ENCODE data around the gene LENG1.

The LENG1 gene

DNA sequence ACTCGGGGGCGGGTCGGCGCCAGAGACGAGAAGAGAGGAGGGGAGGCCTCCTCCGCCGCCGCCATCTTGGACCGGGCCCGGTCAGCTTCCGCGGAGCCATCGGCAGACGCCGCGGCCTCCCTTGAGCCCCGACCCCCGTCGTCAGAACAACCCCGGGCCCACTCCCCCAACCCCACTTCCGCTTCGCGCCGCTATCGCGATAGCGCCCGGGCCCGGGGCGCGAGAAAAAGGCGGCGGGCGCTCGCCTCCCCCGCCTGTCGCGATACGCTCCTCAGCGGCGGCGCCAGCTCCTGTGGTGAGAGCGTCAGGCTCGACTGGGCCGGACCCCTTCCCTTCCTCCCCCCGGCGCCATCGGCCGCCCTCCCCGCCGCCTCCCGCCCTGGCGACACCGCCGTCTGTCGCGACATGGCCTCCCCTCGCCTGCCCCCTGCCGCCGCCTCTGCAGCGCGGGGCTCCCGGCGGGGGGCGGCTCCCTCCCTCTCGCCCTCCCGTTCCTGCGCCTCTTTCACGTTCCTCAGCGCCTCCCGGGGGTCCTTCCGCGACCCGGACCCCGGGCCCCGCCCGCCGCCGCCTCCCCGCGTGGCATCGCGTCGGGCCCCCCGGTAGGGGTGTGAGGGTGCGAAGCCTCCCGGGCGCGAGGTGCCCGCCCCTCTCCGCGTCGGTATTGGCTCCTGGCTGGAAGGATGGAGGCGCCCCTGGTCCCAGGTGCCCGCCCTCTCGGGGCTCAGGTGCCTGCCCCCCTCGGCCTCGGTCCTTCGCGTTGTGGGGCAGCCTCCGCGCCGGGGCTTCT lies 21.6 kb downstream of the LENG1 start, which contains the start of gene CNOT3:
CNOT3 (plus strand) TSS at position 64 of the 790 bp plus-strand sequence. CDS start 5,217 bp downstream, outside the sequence.
- peak; percentile 52 for DNase-seq

DNA sequence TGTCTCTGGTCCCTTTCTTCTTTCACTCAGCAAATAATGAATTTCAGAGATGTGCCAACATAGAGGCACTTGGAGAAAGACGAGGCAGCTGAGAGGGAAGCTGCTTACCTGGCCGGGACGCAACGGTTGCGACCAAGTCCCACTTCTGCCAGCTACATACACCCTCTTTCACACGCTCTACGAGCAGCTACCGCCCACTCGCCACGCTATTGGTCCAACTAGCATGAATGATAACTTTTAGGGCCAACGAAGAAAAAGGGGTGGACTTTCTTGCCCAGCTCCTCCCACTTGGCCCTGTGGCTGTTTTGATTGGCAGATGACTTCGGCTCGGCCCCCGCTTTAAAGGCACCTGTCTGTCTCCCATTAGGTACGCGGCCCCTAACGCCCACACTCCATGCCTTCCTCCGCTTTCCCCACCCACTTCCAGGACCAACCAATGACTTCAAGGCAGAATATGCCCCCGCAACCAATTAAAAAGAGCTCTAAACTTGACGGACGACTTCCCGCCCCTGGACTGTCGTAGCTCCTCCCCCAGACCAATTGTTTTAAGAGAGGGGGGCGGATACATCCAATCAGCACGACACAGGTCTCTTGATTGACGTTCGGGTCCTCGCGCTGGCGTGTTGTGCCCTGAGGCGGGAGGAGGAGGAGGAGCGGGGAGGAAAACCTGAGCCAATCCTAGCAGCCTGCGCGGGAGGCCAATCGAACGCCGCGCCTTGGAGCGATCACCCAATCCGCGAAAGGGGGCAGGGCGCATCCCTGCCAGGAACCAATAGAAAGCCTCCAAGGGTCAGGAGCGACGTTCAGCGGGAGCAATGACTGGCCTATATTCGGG lies 22.4 kb downstream of the LENG1 start:
- peak; percentile 97 for DNase-seq

DNA sequence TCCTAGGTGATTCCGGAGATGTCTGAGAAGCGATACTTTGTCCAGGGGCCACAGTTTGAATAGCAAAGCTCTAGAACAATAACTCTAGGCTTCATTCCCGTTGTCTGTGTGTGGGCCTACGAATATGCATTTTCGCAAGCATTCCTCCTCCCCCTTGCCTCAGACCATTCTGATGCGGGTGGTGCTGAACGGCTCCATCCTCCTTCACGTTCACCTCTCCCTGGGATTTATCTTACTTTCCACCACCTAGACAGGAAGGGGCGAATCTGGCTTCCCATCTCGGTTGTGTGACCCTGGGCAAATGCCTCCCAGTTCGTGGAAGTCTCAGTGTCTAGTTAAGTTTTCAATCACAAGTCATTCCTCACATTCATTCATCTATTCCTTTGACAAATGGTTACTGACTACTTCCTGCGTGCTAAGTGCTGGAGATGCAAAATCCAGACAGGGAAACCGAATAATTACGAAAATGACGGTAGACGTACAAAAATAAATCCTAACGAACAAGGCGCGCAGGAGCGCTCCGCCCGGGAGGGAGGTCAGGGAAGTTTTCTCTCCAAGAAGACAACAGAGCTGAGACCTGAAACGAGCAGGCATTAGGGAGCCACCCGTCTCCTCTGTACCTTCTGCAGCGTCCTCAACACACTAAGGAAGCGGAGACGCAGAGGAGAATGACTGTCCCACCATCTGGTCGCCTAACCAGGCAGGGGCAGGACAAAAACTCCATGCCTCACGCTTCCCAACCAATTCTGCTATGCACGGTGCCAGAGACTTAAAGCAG lies 23.2 kb downstream of the LENG1 start:
- no peak for DNase-seq

DNA sequence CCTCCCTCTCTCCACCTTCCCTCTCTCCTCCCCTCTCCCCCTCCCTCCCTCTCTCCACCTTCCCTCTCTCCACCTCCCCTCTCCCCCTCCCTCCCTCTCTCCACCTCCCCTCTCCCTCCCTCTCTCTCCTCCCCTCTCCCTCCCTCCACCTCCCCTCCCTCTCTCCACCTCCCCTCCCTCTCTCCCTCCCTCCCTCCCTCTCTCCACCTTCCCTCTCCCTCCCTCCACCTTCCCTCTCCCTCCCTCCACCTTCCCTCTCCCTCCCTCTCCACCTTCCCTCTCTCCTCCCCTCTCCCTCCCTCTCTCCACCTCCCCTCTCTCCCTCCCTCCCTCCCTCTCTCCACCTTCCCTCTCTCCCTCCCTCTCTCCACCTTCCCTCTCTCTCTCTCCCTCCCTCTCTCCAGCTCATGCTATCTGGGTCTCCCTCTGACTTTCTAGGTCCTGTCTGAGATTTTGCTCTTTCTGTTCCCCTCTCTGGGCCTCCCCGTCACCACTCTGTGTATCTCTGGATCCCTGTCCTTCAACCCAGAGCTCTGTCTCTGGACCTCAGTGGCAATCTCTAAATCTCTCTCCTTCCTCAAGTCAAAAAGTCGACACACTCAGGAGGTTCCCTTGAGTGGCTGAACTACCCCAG lies 25.4 kb downstream of the LENG1 start:
- no peak for DNase-seq

DNA sequence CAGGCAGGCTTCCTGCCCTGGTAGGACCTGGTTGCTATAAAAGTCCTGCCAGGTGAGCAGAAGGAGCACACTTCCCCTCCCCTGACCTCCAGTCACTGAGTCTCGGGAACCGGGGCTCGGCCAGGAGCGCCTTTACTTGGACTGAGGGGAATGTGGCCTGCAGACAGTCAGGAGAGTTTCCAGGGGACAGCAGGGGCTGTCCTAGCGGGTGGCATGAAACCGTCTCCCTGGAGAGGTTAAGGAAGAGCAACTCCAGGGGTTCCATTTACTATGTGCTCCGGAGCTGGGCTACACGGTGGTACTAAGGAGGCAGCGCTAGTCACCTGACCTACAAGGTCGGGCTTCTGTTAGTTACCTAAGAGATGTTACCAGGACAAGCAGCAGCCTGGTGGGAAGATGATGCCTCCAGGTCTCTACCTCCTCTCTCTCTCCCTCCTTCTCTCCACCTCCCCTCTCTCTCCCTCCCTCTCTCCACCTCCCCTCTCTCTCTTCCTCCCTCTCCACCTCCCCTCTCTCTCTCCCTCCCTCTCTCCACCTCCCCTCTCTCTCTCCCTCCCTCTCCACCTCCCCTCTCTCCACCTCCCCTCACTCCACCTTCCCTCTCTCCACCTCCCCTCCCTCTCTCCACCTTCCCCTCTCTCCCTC lies 26.1 kb downstream of the LENG1 start:
- DNase-seq = no peak

DNA sequence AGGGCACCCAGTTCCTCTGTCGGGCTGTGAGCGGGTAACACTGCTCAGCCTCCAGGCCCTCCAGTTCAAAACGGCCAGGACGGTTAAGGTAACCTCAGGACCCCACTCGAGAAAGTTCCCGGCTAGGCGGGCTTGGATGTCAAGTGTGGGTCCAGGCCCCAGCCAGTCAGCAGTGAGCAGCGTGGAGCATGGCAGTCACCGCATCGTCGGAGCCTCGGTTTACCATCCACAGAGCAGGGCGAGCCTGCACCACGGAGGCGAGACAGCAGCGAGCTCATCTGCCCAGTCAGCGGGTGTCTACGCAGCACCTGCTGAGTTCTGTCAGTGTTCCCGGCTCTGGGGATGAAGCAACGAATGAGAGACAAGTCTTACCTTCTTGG lies 29.9 kb downstream of the LENG1 start:
- DNase-seq = no peak

DNA sequence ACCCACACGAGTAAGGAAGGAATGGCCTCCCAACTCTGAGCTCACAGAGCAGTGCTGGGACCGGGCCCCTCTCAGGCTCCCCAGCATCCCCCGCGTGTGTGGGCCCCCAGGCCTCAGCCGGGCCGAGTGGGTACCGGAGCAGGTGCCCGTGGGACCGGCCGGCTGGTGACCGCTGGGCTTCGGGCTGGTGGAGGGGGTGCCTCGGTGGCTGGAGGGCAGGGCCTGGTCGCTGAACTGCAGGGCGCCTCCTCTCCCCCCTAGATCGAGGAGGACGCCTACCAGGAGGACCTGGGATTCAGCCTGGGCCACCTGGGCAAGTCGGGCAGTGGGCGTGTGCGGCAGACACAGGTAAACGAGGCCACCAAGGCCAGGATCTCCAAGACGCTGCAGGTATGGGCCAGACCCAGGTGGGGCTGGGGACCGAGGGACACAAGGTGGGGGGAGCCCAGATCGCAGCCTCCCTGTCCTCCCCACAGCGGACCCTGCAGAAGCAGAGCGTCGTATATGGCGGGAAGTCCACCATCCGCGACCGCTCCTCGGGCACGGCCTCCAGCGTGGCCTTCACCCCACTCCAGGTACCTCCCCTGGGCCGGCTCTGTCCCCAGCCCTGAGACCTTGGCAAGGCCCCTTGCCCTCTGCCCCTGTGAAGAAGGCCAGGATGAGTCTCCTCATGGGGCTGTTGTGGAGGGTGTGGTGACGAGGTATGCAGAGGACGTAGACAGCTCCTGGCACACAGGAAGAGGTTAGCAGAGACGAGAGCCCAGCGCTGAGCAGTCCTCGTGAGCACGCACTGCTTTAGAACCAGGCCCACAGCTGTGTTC lies 30.5 kb downstream of the LENG1 start:
- DNase-seq = no peak

DNA sequence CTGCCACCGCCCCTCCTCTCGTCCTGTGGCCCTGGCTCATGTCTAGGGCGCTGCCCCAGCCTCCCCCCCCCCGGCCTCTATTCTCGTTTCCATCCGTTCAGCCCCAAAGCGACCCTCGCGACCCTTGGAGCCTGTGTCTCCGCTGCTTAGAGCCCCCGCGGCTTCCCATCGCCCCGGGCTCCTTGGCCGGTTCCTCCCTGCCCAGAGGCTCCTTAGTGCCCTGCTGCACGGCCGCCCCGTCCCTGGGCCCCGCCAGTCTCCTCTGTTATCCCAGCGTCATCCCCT lies 31.1 kb downstream of the LENG1 start:
- DNase-seq = no peak

DNA sequence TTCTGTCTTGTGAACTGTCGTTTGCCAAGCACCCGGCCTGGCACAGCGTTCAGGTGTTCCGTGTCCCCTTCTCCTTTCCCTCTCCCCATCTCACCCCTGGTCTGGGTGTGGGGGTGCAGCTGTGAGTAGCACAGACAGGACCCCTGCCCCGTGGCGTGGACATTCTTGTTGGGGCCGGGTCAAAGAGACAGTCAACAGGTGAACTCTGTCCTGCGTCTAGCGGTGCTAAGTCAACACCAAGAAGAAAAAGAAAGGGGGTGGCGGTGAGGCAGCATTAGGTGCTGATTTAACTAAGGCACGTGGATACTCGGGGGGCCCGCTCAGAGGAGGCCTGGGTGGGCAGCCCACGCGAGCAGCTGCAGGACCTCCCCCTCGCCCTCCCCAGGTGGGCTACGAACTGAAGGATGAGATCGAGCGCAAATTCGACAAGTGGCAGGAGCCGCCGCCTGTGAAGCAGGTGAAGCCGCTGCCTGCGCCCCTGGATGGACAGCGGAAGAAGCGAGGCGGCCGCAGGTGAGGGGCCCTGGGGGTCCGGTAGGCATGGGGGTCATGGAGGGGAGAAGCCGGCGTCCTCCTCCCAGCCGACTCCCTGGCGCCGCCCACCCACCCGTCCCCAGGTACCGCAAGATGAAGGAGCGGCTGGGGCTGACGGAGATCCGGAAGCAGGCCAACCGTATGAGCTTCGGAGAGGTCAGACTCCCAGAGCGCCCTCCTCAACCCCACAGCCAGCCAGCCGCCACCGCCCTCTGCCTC lies 31.7 kb downstream of the LENG1 start:
- DNase-seq = no peak

DNA sequence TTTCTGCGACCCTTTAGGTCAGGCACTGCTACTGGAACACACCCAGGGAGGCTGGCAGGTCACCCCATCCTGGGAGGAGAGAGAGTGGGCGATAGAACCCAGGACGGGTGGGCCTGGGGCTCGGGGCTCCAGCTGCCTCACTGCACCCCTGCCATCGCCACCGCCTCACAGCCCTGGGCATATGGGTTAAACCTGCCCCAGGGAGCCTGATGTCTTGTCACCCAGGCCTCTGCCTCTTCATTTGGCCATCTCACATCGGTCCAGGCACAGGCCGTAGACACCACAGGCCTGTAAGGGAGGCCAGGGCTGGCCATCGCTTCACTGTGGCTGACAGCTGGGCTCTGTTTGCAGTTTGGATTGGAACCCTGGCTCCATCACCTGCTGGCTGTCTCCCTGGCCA lies 33.8 kb downstream of the LENG1 start:
- DNase-seq = no peak

DNA sequence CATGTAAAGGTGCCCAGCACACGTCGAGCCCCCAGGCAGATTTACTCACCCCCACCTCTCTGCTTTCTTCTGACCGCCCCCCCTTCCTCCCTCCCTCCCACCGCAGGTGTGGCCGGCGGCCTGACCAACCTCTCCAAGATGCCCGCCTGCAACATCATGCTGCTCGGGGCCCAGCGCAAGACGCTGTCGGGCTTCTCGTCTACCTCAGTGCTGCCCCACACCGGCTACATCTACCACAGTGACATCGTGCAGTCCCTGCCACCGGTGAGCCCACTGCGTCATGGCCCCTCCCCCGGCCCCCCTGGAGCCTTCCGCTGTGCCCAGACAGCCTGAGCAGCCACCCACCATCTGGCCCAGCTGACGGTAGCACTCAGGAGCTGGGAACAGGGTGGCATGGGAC lies 35.1 kb downstream of the LENG1 start:
- no peak for DNase-seq

DNA sequence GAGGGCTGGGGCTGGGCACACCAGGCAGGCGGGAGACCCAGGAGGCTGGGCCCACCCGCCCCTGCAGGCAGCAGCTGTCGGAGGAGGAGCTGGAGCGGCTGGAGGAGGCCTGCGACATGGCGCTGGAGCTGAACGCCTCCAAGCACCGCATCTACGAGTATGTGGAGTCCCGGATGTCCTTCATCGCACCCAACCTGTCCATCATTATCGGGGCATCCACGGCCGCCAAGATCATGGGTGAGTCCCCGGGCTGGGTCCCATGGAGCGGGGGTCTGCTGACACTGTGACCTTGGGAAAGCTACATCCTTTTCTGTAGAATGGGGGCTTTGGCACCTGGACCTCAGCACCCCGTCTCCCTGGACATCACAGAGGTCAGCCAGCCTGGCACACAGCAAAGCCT lies 35.8 kb downstream of the LENG1 start:
- DNase-seq = no peak

DNA sequence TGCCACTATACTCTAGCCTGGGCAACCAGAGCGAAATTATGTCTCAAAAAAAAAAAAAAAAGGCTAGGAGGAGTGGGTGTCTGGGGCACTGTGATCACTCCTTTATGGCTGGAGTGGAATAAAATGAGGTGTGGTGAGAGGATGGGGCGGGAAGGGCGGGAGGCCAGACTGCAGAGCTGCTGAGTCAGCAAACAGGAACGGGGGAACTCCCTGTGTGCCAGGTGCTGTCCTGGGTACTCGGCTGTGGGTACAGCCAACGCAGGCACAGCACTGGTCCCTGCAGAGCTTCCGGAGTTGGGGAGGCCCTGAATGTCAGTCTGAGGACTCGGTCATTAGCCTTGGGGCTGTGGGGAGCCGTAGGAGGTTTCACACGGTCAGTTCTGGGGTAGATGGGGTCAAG lies 38.3 kb downstream of the LENG1 start:
- no peak for DNase-seq

DNA sequence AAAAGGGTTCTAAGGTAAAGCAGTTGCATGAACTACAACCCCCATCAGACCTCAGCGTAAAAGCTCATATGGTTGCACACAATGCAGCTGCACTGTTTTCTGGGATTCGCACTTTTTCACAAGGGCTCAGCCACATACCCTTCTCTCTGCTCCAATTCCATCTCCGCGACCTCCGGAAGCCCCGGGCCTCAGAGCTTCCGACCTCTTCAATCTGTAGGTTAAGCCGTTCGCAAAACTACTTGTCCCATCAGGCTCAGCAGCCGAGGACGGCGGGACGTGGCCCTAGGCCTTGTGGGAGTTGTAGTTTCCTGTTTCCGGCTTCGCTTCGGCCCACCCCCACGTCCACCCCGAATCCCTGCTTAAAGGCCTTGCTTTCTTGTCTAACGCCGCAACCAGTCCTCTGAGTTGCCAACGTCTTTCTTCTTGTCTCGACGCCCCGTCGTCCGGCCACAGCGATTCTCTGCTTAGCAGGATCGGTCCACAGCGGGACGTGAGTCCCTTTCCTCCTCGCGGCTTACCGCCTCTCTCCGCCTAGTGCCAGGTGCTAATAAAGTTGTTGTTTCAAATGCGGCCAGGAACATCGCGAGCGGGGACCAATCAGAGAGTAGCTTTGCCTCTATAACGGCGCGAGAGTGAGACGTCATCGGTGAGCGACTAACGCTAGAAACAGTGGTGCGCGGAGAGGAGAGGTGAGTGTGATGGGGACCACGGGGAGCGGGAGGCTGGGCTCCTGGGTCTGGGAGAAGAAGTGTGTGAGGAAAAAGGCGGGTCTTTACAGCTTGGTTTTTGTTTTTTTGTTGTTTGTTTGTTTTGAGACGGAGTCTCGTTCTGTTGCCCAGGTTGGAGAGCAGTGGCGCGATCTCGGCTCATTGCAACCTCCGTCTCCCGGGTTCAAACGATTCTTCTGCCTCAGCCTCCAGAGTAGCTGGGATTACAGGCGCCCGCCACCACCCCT lies 44.1 kb downstream of the LENG1 start, which contains the start of the genes PRPF31 and TFPT:
PRPF31 (plus strand) TSS at position 646 of the 955 bp plus-strand sequence. CDS start 2,525 bp downstream, outside the sequence.
TFPT (minus strand) TSS at position 549 of the 955 bp plus-strand sequence; CDS start at position 161, 388 bp downstream.
- peak; percentile 94 for DNase-seq

DNA sequence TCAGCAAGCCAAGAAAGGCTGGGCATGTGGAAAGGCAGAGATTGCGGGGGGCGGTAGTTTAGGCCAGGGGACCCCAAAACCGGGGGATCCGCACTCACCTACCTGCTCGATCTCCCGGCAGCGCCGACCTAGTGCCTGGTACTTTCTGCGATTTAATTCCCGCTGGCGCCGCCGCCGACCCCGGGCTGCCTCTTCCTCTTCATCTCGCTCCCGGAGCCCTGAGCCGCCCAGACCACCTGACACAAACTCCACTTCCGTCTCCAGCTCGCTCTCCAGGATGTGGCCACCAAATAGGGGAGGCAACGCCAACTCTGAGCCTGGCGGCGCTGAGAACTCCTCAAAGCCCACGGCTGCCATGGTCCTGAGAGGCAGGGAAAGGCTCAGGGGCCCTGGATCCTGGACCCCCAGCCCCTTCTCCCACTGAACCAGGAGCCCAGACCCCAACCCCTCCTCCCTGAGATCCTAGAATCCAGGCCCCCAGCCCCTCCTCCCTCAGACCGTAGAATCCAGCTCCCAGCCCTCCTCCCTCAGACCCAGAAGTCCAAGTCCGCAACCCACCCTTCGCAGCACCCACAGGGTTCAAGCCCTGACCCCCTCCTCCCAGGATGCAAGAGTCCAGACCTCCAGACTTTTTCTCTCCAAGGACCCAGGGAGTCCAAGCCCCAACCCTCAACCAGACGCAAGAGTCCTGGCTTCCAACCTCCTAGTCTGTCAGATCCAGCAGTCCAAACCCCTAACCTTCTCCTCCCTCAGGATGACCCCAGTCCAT lies 45.0 kb downstream of the LENG1 start:
- peak; percentile 40 for DNase-seq

DNA sequence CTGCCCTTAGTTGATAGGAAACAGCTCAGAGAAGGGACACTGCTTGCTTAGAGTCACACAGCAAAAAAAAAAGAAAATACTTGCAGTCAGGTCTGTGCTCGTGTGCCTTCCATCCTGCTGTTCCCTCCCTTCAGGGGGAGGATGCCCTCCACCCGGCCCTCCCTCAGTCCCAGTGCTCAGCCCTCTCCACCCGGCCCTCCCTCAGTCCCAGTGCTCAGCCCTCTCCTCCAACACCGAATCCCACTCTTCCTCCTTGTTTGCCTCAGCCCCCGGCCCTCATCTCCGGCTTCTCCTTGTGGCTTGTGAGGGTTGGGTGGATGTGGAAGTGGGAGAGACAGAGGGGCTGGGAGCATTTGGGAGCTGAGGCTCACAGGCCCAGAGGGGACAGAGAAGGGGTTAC lies 49.9 kb downstream of the LENG1 start:
- DNase-seq = no peak

DNA sequence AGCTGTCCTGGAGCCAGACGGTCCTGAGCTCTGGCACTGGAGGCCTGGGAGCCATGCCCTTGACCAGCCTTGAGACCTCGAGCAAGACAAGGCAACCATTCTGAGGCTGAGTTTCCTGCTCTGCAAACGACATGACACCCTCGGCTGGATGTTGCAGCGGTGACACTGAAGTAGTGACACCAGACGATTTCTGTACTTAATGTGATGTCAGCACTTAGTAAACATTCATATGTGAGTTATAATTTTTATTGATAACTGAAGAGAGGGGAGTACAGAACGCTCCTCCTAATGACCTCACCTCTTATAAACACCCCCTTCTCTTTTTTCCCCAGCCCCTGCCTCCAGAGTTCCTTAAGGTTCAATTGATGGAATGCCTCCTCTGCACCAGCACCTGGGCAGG lies 51.0 kb downstream of the LENG1 start:
- no peak for DNase-seq

DNA sequence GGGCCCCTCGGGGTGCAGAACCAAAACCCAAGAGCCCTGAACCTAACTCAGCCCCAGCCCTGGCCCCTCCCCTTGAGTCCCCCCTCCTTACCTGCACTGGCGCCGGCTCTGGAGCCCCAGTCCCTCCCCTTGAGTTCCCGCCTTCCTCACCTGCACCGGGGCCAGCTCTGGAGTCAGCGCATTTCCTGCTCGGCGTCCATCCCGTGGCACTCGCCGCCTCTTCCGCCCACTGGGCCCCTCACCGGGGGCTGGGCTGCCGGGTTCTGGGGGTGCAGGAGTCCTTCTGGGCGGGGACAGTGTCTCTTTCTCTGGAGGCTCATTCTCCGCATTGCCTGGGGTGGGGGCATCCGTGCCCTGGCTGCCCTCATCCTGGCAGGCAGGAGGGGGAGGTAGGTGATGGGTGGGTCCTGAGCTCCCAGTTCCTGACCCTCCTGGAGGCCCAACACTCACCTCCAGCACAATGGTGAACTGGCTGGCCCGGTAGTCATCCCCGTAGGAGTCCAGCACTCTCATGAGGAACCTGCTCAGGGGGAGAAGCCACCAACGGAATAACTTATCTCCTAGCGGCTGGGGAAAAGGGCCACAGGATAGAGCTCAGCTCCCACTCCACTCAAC lies 51.5 kb downstream of the LENG1 start:
- DNase-seq = no peak
